ENCODE data around the gene PLCD3. TPM values are rescaled to one million over a fixed set of nuclear protein-coding genes. Genes with fewer than 3 reads are reported as not detected.

PLCD3 gene
- total and polyA plus RNA-seq, 10 donors: 1.5 to 9.9 (median 6.3) TPM

DNA sequence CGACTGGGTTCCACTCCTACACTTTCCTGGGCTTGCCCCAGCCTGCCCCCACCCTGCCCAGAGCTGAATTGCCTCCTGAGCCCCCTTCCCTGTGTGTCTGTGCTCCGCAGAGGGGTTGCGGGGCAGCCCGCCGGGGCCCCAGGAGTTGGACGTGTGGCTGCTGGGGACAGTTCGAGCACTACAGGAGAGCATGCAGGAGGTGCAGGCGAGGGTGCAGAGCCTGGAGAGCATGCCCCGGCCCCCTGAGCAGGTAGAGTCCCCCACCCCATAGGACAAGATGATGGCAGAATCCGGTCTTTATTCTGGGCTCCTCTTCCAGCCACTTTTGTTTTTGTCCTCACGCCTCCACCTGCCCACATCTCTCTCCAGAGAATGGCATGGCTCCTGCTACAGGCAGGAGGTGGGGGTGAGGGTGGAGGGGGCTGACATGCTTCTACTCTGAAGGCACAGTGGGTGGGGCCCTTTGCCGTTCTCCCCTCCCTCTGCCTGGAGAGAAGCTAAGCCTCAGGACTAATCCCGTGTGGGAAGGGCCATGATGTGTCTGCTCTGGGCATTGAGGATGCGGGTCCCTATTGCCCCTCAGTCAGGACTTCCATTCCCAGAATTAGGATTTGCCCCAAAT lies 6.7 kb upstream of the PLCD3 start:
- Histone ChIP-seq H3K9me3 (no peaks in the 10 kb centered on the region), H3K4me3 (no peak overlapping the region), H3K4me1 (peaks cover 9 to 38% (median 31%) of the 10 kb centered on the region in 6 donors), H3K36me3 (peaks cover 0 to 31% (median 0%) of the 10 kb centered on the region in 6 donors), H3K27me3 (replicated peaks in 1 of 7) (no peaks in the 10 kb centered on the region), H3K27ac (no peak overlapping the region)
- peak; percentile 64 for DNase-seq
- 87 to 95% (median 89%) methylated on average over 10 to 14 of the region's 14 CpGs for WGBS, 5 donors
- intact Hi-C loops (cut with DNase I; ENCODE audit: low total_unique reads): no loop called here
- TF ChIP-seq, protein P1, sequence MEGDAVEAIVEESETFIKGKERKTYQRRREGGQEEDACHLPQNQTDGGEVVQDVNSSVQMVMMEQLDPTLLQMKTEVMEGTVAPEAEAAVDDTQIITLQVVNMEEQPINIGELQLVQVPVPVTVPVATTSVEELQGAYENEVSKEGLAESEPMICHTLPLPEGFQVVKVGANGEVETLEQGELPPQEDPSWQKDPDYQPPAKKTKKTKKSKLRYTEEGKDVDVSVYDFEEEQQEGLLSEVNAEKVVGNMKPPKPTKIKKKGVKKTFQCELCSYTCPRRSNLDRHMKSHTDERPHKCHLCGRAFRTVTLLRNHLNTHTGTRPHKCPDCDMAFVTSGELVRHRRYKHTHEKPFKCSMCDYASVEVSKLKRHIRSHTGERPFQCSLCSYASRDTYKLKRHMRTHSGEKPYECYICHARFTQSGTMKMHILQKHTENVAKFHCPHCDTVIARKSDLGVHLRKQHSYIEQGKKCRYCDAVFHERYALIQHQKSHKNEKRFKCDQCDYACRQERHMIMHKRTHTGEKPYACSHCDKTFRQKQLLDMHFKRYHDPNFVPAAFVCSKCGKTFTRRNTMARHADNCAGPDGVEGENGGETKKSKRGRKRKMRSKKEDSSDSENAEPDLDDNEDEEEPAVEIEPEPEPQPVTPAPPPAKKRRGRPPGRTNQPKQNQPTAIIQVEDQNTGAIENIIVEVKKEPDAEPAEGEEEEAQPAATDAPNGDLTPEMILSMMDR (IDR thresholded peaks at IDR 0.05 in 8 of 11, conservative IDR thresholded peaks at IDR 0.05 in 3 of 11): no peak
- TF ChIP-seq POLR2AphosphoS5 (IDR thresholded peaks at IDR 0.05): no peak
- no peak for TF ChIP-seq POLR2A (IDR thresholded peaks at IDR 0.05)

DNA sequence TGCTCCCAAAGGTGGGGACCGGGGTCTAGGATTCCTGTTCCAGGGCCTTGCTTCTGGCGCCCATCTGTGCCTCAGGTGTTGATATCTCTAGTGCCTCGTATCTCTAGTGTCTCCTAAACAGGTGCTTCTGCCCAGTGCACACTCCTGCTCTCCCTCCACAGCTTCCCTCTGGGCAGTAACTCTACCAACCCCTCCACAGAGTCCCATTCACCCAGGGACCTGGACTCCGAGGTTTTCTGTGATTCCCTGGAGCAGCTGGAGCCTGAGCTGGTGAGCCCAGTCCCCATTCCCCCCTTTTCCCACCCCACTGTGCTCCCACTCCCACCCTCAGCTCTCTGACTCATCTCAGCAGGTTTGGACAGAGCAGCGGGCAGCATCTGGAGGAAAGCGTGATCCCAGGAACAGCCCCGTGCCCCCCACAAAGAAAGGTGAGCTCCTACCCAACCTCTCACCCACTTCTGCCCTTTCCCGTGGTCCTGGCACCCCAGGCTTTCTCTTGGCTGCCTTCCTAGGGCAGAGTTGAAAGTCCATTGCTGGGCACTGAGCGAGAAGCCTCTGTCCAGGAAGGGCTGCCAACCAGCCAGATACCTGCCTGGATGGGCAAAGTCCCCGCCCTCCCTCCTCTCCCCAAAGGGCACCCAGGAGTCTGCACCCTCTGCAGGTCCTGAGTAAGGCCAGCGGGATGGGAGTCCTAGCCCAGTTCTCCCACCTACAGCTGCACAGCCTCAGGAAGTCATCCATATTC lies 5.4 kb upstream of the PLCD3 start:
- TF ChIP-seq, protein P1 (IDR thresholded peaks at IDR 0.05 in 8 of 11, conservative IDR thresholded peaks at IDR 0.05 in 3 of 11): no peak
- TF ChIP-seq POLR2AphosphoS5 (IDR thresholded peaks at IDR 0.05) (no peak), POLR2A (IDR thresholded peaks at IDR 0.05) (no peak)
- 91 to 95% (median 93%) methylated on average over 10 to 11 of the region's 11 CpGs for WGBS, 5 donors
- Histone ChIP-seq H3K4me1 (peaks cover 9 to 35% (median 24%) of the 10 kb centered on the region in 6 donors), H3K36me3 (peaks cover 0 to 31% (median 0%) of the 10 kb centered on the region in 6 donors), H3K4me3 (no peak overlapping the region), H3K27me3 (replicated peaks in 1 of 7) (no peaks in the 10 kb centered on the region), H3K27ac (no peak overlapping the region), H3K9me3 (no peaks in the 10 kb centered on the region)
- peak; percentile 70 for DNase-seq
- intact Hi-C loops (cut with DNase I; ENCODE audit: low total_unique reads): no loop called here

GRCh38 chr17:45136846-45137560 lies 4.7 kb upstream of the PLCD3 start:
- TF ChIP-seq, protein P1 (IDR thresholded peaks at IDR 0.05 in 8 of 11, conservative IDR thresholded peaks at IDR 0.05 in 3 of 11): no peak
- TF ChIP-seq POLR2A (IDR thresholded peaks at IDR 0.05) (no peak), POLR2AphosphoS5 (IDR thresholded peaks at IDR 0.05) (no peak)

More at GRCh38 chr17:45136846-45137560, 4.7 kb upstream of the PLCD3 start:
- intact Hi-C loops (cut with DNase I; ENCODE audit: low total_unique reads): no loop called here
- peaks cover 0 to 31% (median 0%) of the 10 kb centered on the region in 6 donors for H3K36me3 ChIP-seq
- H3K4me3 ChIP-seq: peak overlapping the region in 1 of 8 donors; percentile 89
- H3K27me3 ChIP-seq (replicated peaks in 1 of 7): no peaks in the 10 kb centered on the region
- peak overlapping the region in 1 of 8 donors; percentile 90 for H3K27ac ChIP-seq
- 80 to 93% (median 88%) methylated on average over 7 to 12 of the region's 12 CpGs for WGBS, 5 donors
- peak; percentile 72 for DNase-seq
- H3K4me1 ChIP-seq: peaks cover 9 to 39% (median 25%) of the 10 kb centered on the region in 6 donors
- H3K9me3 ChIP-seq: no peaks in the 10 kb centered on the region
